Body of pancreas (tissue), 4 donors: ENCODE measurements around the gene MPDU1. TPM values are rescaled to one million over a fixed set of nuclear protein-coding genes. Genes with fewer than 3 reads are reported as not detected.
A peak's percentile ranks its signal among the peaks of the same experiment; 100 is the strongest.

ENCODE experiments used
- ATAC-seq: fragments of 150-250 bp; one replicate; pipeline ENCODE4 v1.9.1; 2016
- DNase-seq, 4 donors: peaks; one replicate each; pipeline ENCODE4 v3.0.0-alpha.2; 2019
- H3K27ac ChIP-seq, 4 donors: fragments of 200-600 bp; sonication (generic); 1 replicate in 3 of 4; 2 replicates in 1 of 4; pipeline versions ENCODE4 v1.5.1 to v1.6.1; 2016 to 2019; ENCODE audit warnings: mild to moderate bottlenecking in 1 of 4, mixed read lengths in 1 of 4, moderate library complexity in 1 of 4
- H3K27me3 ChIP-seq, 2 donors: fragments of 200-600 bp; sonication (generic); one replicate each; pipeline ENCODE4 v1.6.0; 2016; ENCODE audit warnings: mild to moderate bottlenecking in 1 of 2
- H3K36me3 ChIP-seq, 2 donors: fragments of 200-600 bp; sonication (generic); replicated peaks in 1 of 2; 2 replicates each; pipeline ENCODE4 v1.5.1; 2016; ENCODE audit warnings: low read depth in 2 of 2; ENCODE audit not compliant: insufficient read depth in 1 of 2
- H3K4me1 ChIP-seq: fragments of 200-600 bp; sonication (generic); one replicate; pipeline ENCODE4 v1.6.0; 2016
- H3K4me3 ChIP-seq, 2 donors: fragments of 200-600 bp; sonication (generic); 1 replicate in 1 of 2; 2 replicates in 1 of 2; pipeline ENCODE4 v1.5.1; 2016 to 2019
- H3K9me3 ChIP-seq, 3 donors: fragments of 200-600 bp; sonication (generic); 1 replicate in 2 of 3; 2 replicates in 1 of 3; pipeline ENCODE4 v1.5.1; 2016
- CTCF ChIP-seq, 7 experiments: fragments of 450-650 bp in 4 of 7; fragments of 200-600 bp in 3 of 7; sonication (generic) in 3 of 7; IDR thresholded peaks; one replicate each; pipeline ENCODE4 v1.5.1; 2016 to 2019; ENCODE audit warnings: antibody characterized with exemption in 7 of 7
- POLR2A ChIP-seq, 3 donors: fragments of 450-650 bp; IDR thresholded peaks; one replicate each; pipeline ENCODE4 v1.6.1; 2016; ENCODE audit warnings: antibody characterized with exemption in 3 of 3, mild to moderate bottlenecking in 2 of 3
- WGBS, 2 donors: methylation state at CpG; one replicate each; pipeline ENCODE4 v1.1.5; 2017; 5-methylcytosine and 5-hydroxymethylcytosine counted together
- intact Hi-C: fragments of 100-400 bp; cut with DNase I; formaldehyde crosslinking; loops from one replicate; pipeline ENCODE4 v1.15.1; 2023
- total RNA-seq, 2 donors: library from RNA; depleted of rRNA; stranded (reverse); fragments of >200 nt; gene quantifications; one replicate each; pipeline ENCODE4 v1.1.0, GENCODE V29; 2016

MPDU1 gene
- total RNA-seq, 2 donors from 2014 or later, result 27.0 to 37.6 TPM

DNA sequence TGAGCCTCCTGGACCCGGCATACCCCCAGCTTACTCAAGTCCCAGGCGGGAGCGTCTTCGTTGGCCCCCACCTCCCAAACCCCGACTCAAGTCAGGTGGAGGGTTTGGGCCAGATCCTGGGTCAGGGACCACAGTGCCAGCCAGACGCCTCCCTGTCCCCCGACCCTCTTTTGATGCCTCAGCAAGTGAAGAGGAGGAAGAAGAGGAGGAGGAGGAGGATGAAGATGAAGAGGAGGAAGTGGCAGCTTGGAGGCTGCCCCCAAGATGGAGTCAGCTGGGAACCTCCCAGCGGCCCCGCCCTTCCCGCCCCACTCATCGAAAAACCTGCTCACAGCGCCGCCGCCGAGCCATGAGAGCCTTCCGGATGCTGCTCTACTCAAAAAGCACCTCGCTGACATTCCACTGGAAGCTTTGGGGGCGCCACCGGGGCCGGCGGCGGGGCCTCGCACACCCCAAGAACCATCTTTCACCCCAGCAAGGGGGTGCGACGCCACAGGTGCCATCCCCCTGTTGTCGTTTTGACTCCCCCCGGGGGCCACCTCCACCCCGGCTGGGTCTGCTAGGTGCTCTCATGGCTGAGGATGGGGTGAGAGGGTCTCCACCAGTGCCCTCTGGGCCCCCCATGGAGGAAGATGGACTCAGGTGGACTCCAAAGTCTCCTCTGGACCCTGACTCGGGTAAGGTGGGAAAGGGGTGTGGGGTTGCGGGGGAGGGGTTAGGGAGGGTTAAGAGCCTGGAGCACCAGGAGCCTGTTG lies 20.4 kb upstream of the MPDU1 start:
- ATAC-seq (no peak), DNase-seq (no peak)
- TF ChIP-seq POLR2A (IDR thresholded peaks at IDR 0.05), result no peak
- TF ChIP-seq CTCF (IDR thresholded peaks at IDR 0.05), result no peak
- Histone ChIP-seq H3K4me3 (no peak overlapping the region), H3K36me3 (peaks cover 0 to 11% of the 10 kb centered on the region in 2 donors), H3K27me3 (no peaks in the 10 kb centered on the region), H3K9me3 (no peaks in the 10 kb centered on the region), H3K27ac (no peak overlapping the region), H3K4me1 (peaks cover 50% of the 10 kb centered on the region)
- intact Hi-C loops, result loop anchor here (5.0 kb wide), 1 partner anchor 51 kb away; no protein-coding TSS in a partner anchor
- 72 to 80% methylated on average over 6 to 29 of the region's 30 CpGs for WGBS, 2 donors

DNA sequence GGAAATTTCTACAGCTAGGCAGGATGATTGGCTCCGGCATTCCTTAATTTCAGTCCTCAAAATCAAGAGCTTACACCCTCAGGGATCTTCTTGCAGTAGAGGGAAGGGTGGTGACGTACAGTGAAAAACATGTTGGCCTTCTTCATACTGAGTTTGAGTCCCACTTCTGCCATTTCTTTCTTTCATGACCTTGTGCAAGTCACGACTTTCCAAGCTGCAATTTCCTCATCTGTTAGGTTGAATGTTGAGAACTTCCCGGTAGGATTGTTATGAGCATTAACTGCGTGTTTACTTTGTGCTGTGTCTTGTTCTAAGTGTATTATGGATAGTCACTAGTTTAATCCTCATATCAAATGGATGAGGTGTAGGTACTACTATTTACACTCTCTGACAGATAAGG lies 14.1 kb upstream of the MPDU1 start:
- no peak for ATAC-seq
- intact Hi-C loops, result no loop called here

DNA sequence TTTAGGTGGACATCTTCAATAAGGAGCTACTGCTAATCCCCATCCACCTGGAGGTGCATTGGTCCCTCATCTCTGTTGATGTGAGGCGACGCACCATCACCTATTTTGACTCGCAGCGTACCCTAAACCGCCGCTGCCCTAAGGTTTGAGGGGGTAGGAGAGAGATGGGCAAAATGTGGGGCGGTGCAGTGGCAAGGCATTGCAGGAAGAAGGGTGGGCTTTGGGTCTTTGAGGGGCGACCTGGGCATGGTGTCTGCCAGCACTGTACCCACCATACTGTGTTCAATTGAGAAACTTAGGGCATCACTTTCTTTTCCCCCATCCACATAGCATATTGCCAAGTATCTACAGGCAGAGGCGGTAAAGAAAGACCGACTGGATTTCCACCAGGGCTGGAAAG lies 13.3 kb upstream of the MPDU1 start:
- H3K4me1 ChIP-seq, result peaks cover 21% of the 10 kb centered on the region
- no peaks in the 10 kb centered on the region for H3K9me3 ChIP-seq
- WGBS, 2 donors, result 94 to 97% methylated on average over 10 of the region's 10 CpGs
- H3K36me3 ChIP-seq, result peaks cover 12 to 21% of the 10 kb centered on the region in 2 donors
- DNase-seq (no peak), ATAC-seq (no peak)
- H3K27ac ChIP-seq, result no peak overlapping the region
- no peaks in the 10 kb centered on the region for H3K27me3 ChIP-seq
- intact Hi-C loops, result no loop called here
- H3K4me3 ChIP-seq, result no peak overlapping the region
- TF ChIP-seq CTCF (IDR thresholded peaks at IDR 0.05) (no peak), POLR2A (IDR thresholded peaks at IDR 0.05) (no peak)

More for the DNA sequence above, 14.1 kb upstream of the MPDU1 start:
- no peak for DNase-seq
- Histone ChIP-seq H3K9me3 (no peaks in the 10 kb centered on the region), H3K27me3 (no peaks in the 10 kb centered on the region), H3K4me3 (no peak overlapping the region), H3K27ac (no peak overlapping the region), H3K36me3 (peaks cover 4 to 17% of the 10 kb centered on the region in 2 donors), H3K4me1 (peaks cover 13% of the 10 kb centered on the region)
- TF ChIP-seq POLR2A (IDR thresholded peaks at IDR 0.05), result no peak
- no peak for TF ChIP-seq CTCF (IDR thresholded peaks at IDR 0.05)
- WGBS, 2 donors, result 69 to 73% methylated on average over 5 of the region's 5 CpGs

DNA sequence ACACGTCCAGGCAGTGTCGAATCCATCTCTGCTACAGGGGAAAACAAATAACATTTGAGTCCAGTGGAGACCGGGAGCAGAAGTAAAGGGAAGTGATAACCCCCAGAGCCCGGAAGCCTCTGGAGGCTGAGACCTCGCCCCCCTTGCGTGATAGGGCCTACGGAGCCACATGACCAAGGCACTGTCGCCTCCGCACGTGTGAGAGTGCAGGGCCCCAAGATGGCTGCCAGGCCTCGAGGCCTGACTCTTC lies 11.4 kb upstream of the MPDU1 start:
- peak overlapping the region; percentile 72 to 99 (median 98) for H3K27ac ChIP-seq
- TF ChIP-seq POLR2A (IDR thresholded peaks at IDR 0.05), result no peak
- no peak for TF ChIP-seq CTCF (IDR thresholded peaks at IDR 0.05)
- WGBS, 2 donors, result 0% methylated on average over 3 to 11 of the region's 11 CpGs
- DNase-seq, result no peak
- H3K9me3 ChIP-seq, result no peaks in the 10 kb centered on the region
- ATAC-seq, result no peak
- no peak overlapping the region for H3K4me3 ChIP-seq
- peaks cover 26 to 33% of the 10 kb centered on the region in 2 donors for H3K36me3 ChIP-seq
- H3K27me3 ChIP-seq, result no peaks in the 10 kb centered on the region
- peaks cover 29% of the 10 kb centered on the region for H3K4me1 ChIP-seq
- intact Hi-C loops, result no loop called here
